Colonic mucosa (tissue), 4 donors: ENCODE measurements around the gene MSLN. TPM values are rescaled to one million over a fixed set of nuclear protein-coding genes. Genes with fewer than 3 reads are reported as not detected.
A peak's percentile ranks its signal among the peaks of the same experiment; 100 is the strongest.

Source experiments
- DNase-seq: peaks from one replicate; pipeline ENCODE4 v3.0.0-alpha.2; 2020
- H3K27ac ChIP-seq: fragments of 200-600 bp; one replicate; pipeline ENCODE4 v1.8.0; 2021
- H3K27me3 ChIP-seq: fragments of 200-600 bp; one replicate; pipeline ENCODE4 v1.8.0; 2021
- H3K36me3 ChIP-seq: fragments of 200-600 bp; one replicate; pipeline ENCODE4 v1.8.0; 2021
- H3K4me1 ChIP-seq: fragments of 200-600 bp; one replicate; pipeline ENCODE4 v1.8.0; 2021; ENCODE audit warnings: mild to moderate bottlenecking
- H3K4me3 ChIP-seq: fragments of 200-600 bp; one replicate; pipeline ENCODE4 v1.8.0; 2021
- H3K9ac ChIP-seq, 2 donors: one replicate each; pipeline ENCODE4 v1.7.0; 2013; ENCODE audit warnings: control low read depth in 2 of 2, low read depth in 2 of 2, low read length in 2 of 2
- H3K9me3 ChIP-seq: fragments of 200-600 bp; one replicate; pipeline ENCODE4 v1.8.0; 2021
- CTCF ChIP-seq: fragments of 200-600 bp; IDR thresholded peaks from one replicate; pipeline ENCODE4 v1.8.0; 2022; ENCODE audit warnings: antibody characterized with exemption, mild to moderate bottlenecking
- intact Hi-C: fragments of 100-400 bp; cut with DNase I; formaldehyde crosslinking; loops from one replicate; pipeline ENCODE4 v1.14.1; 2022
- total RNA-seq, 2 donors: library from RNA; stranded (reverse); fragmentation: NEBNext Ultra II Directional in 1 of 2; extraction: Animal tissue kit (Norgen Biotek cat#: 25700) in 1 of 2; gene quantifications; one replicate each; pipeline ENCODE4 v1.2.1, GENCODE V29; 2021
- donor health status: healthy.
- donor health status: DM: no; HTN: no; CAD: no.
- donor health status: DM: no; HTN: no; CAD: no.

The MSLN gene
- total RNA-seq, 2 donors from 2014 or later = 1.4 to 1.8 TPM

GRCh38 chr16:795580-796229 lies 35.2 kb downstream of the MSLN start:
- no peak overlapping the region for H3K9ac ChIP-seq
- intact Hi-C loops = no loop called here
- H3K27ac ChIP-seq = no peak overlapping the region
- no peaks in the 10 kb centered on the region for H3K9me3 ChIP-seq
- TF ChIP-seq CTCF = no peak
- H3K36me3 ChIP-seq = no peaks in the 10 kb centered on the region
- H3K27me3 ChIP-seq = peaks cover 15% of the 10 kb centered on the region
- H3K4me3 ChIP-seq = no peak overlapping the region
- no peak for DNase-seq
- H3K4me1 ChIP-seq = no peaks in the 10 kb centered on the region

- Histone ChIP-seq H3K9ac (no peak overlapping the region), H3K36me3 (no peaks in the 10 kb centered on the region), H3K9me3 (no peaks in the 10 kb centered on the region), H3K4me3 (no peak overlapping the region), H3K27ac (no peak overlapping the region), H3K27me3 (peaks cover 23% of the 10 kb centered on the region), H3K4me1 (no peaks in the 10 kb centered on the region)
- DNase-seq = no peak
- TF ChIP-seq CTCF = no peak
- intact Hi-C loops = no loop called here
Observed at GRCh38 chr16:796296-797119, 36.0 kb downstream of the MSLN start.

- no peak overlapping the region for H3K9ac ChIP-seq
- no peaks in the 10 kb centered on the region for H3K4me1 ChIP-seq
- H3K9me3 ChIP-seq = no peaks in the 10 kb centered on the region
- peaks cover 28% of the 10 kb centered on the region for H3K27me3 ChIP-seq
- H3K4me3 ChIP-seq = no peak overlapping the region
- intact Hi-C loops = no loop called here
- DNase-seq = peak; percentile 39
- TF ChIP-seq CTCF = no peak
- H3K27ac ChIP-seq = no peak overlapping the region
- no peaks in the 10 kb centered on the region for H3K36me3 ChIP-seq
Observed at GRCh38 chr16:797120-797420, 36.5 kb downstream of the MSLN start.

GRCh38 chr16:797686-798085 lies 37.2 kb downstream of the MSLN start:
- intact Hi-C loops = no loop called here
- Histone ChIP-seq H3K36me3 (no peaks in the 10 kb centered on the region), H3K27me3 (peaks cover 35% of the 10 kb centered on the region), H3K4me3 (no peak overlapping the region), H3K27ac (no peak overlapping the region), H3K4me1 (no peaks in the 10 kb centered on the region), H3K9me3 (no peaks in the 10 kb centered on the region), H3K9ac (no peak overlapping the region)
- no peak for DNase-seq
- TF ChIP-seq CTCF = no peak

GRCh38 chr16:798666-799065 lies 38.1 kb downstream of the MSLN start:
- no peak overlapping the region for H3K4me3 ChIP-seq
- DNase-seq = no peak
- no peak for TF ChIP-seq CTCF
- intact Hi-C loops = no loop called here
- H3K36me3 ChIP-seq = no peaks in the 10 kb centered on the region
- peaks cover 36% of the 10 kb centered on the region for H3K27me3 ChIP-seq
- no peak overlapping the region for H3K27ac ChIP-seq
- no peaks in the 10 kb centered on the region for H3K4me1 ChIP-seq
- H3K9me3 ChIP-seq = no peaks in the 10 kb centered on the region
- H3K9ac ChIP-seq = no peak overlapping the region
